HG03571 (cell line): ENCODE data around the gene IPPK.

ENCODE experiments used
- ATAC-seq: cut with Tn5 transposase; IDR thresholded peaks from one replicate; pipeline ENCODE4 v1.9.1; 2021; ENCODE audit not compliant: unreplicated experiment

IPPK gene

GRCh38 chr9:92615790-92616189, 54.1 kb downstream of the IPPK start:
- no peak for ATAC-seq

GRCh38 chr9:92614763-92615461, 55.0 kb downstream of the IPPK start:
- ATAC-seq: no peak

GRCh38 chr9:92614123-92614510, 55.8 kb downstream of the IPPK start:
- no peak for ATAC-seq

GRCh38 chr9:92613268-92614122, 56.4 kb downstream of the IPPK start:
- ATAC-seq: no peak

GRCh38 chr9:92612816-92613215, 57.1 kb downstream of the IPPK start:
- no peak for ATAC-seq

GRCh38 chr9:92612292-92612691, 57.6 kb downstream of the IPPK start:
- no peak for ATAC-seq

- ATAC-seq: no peak
Observed at GRCh38 chr9:92611621-92612285, 58.2 kb downstream of the IPPK start.

- no peak for ATAC-seq
Observed at GRCh38 chr9:92610470-92611420, 59.2 kb downstream of the IPPK start.

GRCh38 chr9:92608909-92609445, 61.0 kb downstream of the IPPK start:
- no peak for ATAC-seq

- no peak for ATAC-seq
Observed at GRCh38 chr9:92608241-92608908, 61.6 kb downstream of the IPPK start.

- no peak for ATAC-seq
Observed at GRCh38 chr9:92607773-92608172, 62.2 kb downstream of the IPPK start.

- no peak for ATAC-seq
Observed at GRCh38 chr9:92607088-92607487, 62.8 kb downstream of the IPPK start.

- ATAC-seq: no peak
Observed at GRCh38 chr9:92605224-92605623, 64.7 kb downstream of the IPPK start.

- ATAC-seq: no peak
Observed at GRCh38 chr9:92603990-92604389, 65.9 kb downstream of the IPPK start.

- no peak for ATAC-seq
Observed at GRCh38 chr9:92603100-92603499, 66.8 kb downstream of the IPPK start.

GRCh38 chr9:92602413-92602812, 67.5 kb downstream of the IPPK start:
- no peak for ATAC-seq

GRCh38 chr9:92601451-92601850, 68.5 kb downstream of the IPPK start:
- ATAC-seq: no peak

- no peak for ATAC-seq
Observed at GRCh38 chr9:92600462-92601261, 69.3 kb downstream of the IPPK start.

- no peak for ATAC-seq
Observed at GRCh38 chr9:92599938-92600461, 69.9 kb downstream of the IPPK start.
